Epithelial cell of umbilical artery (primary cell): Measurements from ENCODE around the gene TREH. TPM values are rescaled to one million over a fixed set of nuclear protein-coding genes. Genes with fewer than 3 reads are reported as not detected.

Experiments used
- total RNA-seq: library from RNA; depleted of rRNA; stranded (reverse); fragments of >200 nt; gene quantifications from 2 replicates; pipeline ENCODE4 v1.2.3, GENCODE V29; 2014

The TREH gene
- under 0.01 TPM in 1 of 2 replicates, not detected in the other for total RNA-seq

GRCh38 chr11:118679483-118679882, at the start of gene TREH:
TREH (minus strand) TSS chr11:118679650; CDS start chr11:118679627, 23 bp downstream.

GRCh38 chr11:118607401-118608359, 71.8 kb downstream of the TREH start, which contains the start of gene PHLDB1:
PHLDB1 (plus strand) TSS chr11:118607615; CDS start chr11:118613837, 6,222 bp downstream.

Other genes with a start within 250 kb of the TREH start
- gene KMT2A, start 243.2 kb downstream of the TREH start, total RNA-seq: 14.9 and 40.0 TPM in 2 replicates
- 0.65 TPM in 1 of 2 replicates, not detected in the other for gene TTC36, start 152.2 kb downstream of the TREH start, total RNA-seq
- 12.3 and 21.4 TPM in 2 replicates for gene TMEM25, start 148.5 kb downstream of the TREH start, total RNA-seq
- 23.1 and 32.2 TPM in 2 replicates for gene IFT46, start 113.7 kb downstream of the TREH start, total RNA-seq
- 124 and 125 TPM in 2 replicates for gene ARCN1, start 107.2 kb downstream of the TREH start, total RNA-seq
- 92.7 and 108 TPM in 2 replicates for gene PHLDB1, start 72.0 kb downstream of the TREH start, total RNA-seq
- gene DDX6, start 111.5 kb upstream of the TREH start, total RNA-seq: 116 and 169 TPM in 2 replicates
- gene CXCR5, start 204.2 kb upstream of the TREH start, total RNA-seq: not detected in 2 replicates
- gene BCL9L, start 246.3 kb upstream of the TREH start, total RNA-seq: 5.0 and 10.7 TPM in 2 replicates